Fibroblast of the aortic adventitia (primary cell): ENCODE data around the gene CARD10. TPM values are rescaled to one million over a fixed set of nuclear protein-coding genes. Genes with fewer than 3 reads are reported as not detected.

Experiments used
- DNase-seq: peaks from one replicate; pipeline ENCODE4 v3.0.0-alpha.2; 2010; ENCODE audit warnings: low read depth
- H3K4me3 ChIP-seq: 2 replicates; pipeline ENCODE4 v1.5.1; 2011; ENCODE audit warnings: low read depth, mild to moderate bottlenecking, control low read depth, low read length, moderate library complexity
- total RNA-seq: library from RNA; depleted of rRNA; stranded (reverse); fragments of >200 nt; gene quantifications from 2 replicates; pipeline ENCODE4 v1.2.3, GENCODE V29; 2012; ENCODE audit warnings: low replicate concordance
- TF ChIP-seq, protein P1 (sequence below): IDR thresholded peaks from 2 replicates; pipeline ENCODE4 v1.5.1; 2011; ENCODE audit warnings: mild to moderate bottlenecking, low read length, control low read depth, inconsistent platforms; ENCODE audit not compliant: insufficient read depth

Gene CARD10
- total RNA-seq, 1 donor: 13.1 TPM

DNA sequence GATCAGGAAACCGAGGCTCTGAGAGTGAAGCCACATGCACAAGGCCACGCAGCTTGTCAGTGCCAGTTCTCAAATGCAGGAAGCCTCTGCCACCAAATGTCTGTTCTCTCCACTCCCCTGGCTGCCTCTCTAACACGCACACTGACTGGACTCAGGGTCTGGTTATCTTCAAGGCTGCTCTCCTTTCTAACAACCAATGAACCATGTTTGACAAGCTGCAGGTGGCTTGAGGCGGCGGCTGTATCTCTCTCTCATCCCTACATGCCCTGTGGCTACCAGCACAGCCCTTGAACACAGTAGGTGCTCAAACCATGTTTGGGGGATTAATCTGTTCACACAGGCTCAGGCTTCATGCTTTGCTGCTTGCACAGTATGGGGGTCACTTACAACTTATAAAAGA, 56.8 kb downstream of the CARD10 start:
- TF ChIP-seq, protein P1, sequence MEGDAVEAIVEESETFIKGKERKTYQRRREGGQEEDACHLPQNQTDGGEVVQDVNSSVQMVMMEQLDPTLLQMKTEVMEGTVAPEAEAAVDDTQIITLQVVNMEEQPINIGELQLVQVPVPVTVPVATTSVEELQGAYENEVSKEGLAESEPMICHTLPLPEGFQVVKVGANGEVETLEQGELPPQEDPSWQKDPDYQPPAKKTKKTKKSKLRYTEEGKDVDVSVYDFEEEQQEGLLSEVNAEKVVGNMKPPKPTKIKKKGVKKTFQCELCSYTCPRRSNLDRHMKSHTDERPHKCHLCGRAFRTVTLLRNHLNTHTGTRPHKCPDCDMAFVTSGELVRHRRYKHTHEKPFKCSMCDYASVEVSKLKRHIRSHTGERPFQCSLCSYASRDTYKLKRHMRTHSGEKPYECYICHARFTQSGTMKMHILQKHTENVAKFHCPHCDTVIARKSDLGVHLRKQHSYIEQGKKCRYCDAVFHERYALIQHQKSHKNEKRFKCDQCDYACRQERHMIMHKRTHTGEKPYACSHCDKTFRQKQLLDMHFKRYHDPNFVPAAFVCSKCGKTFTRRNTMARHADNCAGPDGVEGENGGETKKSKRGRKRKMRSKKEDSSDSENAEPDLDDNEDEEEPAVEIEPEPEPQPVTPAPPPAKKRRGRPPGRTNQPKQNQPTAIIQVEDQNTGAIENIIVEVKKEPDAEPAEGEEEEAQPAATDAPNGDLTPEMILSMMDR: no peak
- no peak for DNase-seq
- H3K4me3 ChIP-seq: no peak overlapping the region

DNA sequence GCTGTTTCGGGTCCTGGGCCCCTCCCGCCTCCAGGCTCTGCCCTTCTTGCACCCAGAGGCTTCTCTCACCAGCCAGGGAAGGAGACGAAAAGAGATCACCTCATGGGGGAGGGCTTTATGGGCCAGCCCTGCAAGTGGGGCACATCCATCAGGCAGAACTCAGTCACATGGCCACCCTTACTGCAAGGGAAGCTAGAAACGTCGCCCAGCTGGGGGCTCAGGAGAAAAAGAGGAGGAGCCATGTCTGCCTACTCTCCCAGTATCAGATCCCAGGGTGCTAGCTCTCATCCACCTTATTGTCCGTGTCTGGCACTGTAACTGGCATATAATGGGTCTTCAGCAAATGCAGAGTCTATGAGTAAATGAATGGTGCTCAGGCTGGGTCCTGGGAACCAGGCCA, 57.3 kb downstream of the CARD10 start:
- H3K4me3 ChIP-seq: no peak overlapping the region
- no peak for DNase-seq
- TF ChIP-seq, protein P1: no peak

DNA sequence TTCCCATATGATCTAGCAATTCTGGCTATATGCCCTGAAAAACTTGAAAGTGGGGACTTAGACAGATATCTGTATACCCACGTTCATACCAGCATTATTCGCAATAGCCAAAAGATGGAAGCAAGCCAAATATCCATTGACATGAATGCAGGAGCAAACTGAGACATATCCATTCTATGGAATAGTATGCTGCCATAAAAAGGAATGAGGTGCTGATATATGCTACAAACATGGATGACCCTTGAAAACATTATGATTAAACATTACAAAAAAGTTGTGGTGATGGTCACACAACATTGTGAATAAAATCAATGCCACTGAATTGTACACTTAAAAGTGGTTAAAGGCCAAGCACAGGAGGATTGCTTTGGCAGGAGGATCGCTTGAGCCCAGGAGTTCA, 58.5 kb downstream of the CARD10 start:
- DNase-seq: no peak
- TF ChIP-seq, protein P1: no peak
- H3K4me3 ChIP-seq: no peak overlapping the region

DNA sequence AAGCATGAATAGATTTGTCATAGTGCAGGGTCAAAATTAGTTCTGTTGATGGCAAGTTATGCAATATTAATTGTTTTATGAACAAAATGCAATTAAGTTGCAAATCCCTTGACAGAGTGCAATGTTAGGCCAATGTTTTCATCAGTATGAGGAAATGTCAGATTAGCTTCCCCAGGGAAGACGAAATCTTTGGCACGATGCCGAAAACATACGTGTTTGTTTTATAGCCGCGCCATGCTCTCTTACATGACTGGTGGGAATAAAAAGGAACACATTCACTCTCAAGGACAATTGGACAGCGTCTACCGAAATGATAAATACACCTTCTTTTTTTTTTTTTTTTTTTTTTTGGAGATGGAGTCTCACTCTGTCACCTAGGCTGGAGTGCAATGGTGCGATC, 60.0 kb downstream of the CARD10 start:
- peak; percentile 16 for DNase-seq

DNA sequence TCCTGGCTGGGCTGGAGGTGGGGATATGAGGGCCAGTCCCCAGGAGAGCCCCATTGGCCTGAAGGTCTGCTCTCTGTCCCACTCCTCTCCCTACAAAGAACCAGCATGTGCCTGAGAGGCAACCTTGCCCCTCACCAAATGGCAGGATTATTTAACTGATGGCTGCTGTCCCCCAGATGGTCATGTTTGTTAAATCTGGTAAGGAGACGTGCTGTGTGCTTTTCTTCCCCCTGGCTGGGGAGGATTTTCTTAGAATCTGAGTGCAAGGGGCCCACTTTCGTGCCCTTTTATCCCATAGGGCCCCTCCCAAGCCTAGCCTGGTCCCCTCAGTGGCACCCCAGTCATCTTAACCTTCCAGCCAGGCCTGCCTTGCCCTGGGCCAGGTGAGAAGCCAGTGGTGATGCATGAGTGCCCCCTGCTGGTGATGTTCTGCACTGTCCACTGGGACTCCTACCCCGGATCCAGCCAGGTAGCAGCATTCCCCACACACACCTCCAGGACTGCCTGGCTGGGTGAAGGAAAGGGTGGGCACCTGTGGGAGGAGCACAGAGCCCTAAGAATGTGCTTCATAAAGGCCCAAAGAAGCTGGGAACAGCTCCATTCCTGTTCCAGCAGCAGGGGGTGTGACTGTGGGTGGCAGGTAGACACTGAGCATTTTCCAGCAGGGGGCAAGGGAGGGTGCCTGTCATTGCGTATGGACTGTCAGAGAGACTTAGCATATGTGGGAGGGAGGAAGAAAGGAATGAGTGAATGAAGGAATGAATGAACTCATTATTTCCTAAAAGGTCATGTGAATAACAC, 61.9 kb downstream of the CARD10 start:
- TF ChIP-seq, protein P1: peak; percentile 96
- no peak overlapping the region for H3K4me3 ChIP-seq
- DNase-seq: peak; percentile 62

More for the DNA sequence above, 60.0 kb downstream of the CARD10 start:
- TF ChIP-seq, protein P1: no peak
- H3K4me3 ChIP-seq: no peak overlapping the region

DNA sequence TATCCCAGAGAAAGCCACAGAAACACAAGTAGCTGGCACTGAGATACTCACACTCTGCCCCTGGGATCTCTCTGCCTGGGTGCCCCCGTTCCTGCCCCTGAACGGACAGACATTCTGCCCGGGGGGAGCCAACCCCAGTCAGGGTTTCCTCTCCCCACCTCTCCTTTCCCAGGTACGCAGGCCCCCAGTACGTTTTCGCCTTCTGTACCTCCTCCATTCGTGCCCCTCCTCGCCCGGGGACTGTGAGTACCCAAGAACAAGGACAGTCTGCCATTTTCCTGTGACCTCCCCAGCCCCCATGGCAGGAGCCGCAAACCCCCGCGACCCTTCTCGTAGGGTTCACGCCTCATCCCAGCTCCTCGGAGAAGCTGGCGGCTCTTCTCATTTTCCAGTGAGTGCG, 62.9 kb downstream of the CARD10 start:
- DNase-seq: no peak
- TF ChIP-seq, protein P1: no peak
- H3K4me3 ChIP-seq: no peak overlapping the region
